Stimulated activated CD4-positive, alpha-beta T cell treated with anti-CD3 and anti-CD28 coated beads, Interleukin-1b, Interleukin-23, amount 100 ng/mL, for 24 hours (primary cell): ENCODE results near the gene RAPGEF5.

Experiments used
- DNase-seq, 4 experiments: peaks; one replicate each; pipeline ENCODE4 v3.0.0-alpha.2; 2020; ENCODE audit warnings: low read depth in 4 of 4, low spot score in 1 of 4

The RAPGEF5 gene

DNA sequence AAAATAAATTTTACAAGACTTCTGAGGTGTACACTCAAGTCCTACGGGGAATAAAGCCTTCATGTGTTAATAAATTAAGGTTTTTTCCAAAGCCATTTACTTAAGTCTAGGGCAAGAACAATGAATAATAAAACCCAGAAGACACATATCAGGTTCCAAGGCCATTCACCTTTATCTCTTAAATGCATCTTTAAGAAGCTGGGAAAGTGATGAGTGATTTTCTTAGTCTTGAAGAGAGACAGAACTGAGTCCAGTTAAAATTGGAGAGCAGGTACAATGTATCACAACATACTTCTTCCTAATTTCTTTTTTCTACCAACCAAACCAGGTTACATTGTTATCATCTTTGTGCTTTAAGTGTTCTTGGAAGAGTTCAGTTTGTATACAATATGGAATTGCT, 189.5 kb downstream of the RAPGEF5 start:
- DNase-seq: no peak

DNA sequence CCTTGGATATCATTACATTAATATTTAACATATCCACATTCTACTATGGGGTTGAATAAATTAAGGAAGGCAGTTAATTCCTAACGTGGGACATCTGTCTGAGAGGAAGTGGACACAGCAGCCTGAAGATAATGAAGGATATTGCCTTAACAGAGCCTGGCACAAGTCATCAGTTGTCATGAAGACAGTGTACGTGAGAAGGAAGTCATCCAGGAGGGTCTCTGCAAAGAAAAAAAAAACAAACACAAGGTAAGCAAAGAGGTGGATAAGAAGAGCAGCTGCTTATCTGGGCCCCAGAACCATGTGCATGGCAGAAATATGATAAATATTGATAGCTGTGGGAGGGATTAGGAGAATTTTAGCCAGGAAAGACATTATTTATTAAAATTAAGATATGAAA, 190.0 kb downstream of the RAPGEF5 start:
- no peak for DNase-seq

DNA sequence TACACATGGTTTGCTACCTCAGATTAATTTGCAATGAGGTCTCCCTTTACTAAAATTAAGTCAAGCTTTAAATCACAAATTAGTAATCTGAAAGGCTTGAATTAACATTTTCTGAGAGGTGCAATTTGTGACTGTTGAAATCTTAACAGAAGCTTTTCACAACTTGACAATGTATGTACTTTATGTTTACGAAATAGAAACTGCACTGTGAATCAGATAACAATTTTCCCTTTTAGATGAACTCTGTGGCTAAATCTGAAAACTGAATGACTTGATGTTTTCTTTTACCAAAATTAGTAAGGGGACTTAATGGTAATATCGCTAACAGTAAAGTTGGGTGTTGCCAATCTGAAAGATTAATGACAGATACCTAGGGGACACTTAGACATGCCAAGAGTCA, 197.6 kb downstream of the RAPGEF5 start:
- DNase-seq: no peak

GRCh38 chr7:22157552-22157951, 199.4 kb downstream of the RAPGEF5 start:
- DNase-seq: no peak

DNA sequence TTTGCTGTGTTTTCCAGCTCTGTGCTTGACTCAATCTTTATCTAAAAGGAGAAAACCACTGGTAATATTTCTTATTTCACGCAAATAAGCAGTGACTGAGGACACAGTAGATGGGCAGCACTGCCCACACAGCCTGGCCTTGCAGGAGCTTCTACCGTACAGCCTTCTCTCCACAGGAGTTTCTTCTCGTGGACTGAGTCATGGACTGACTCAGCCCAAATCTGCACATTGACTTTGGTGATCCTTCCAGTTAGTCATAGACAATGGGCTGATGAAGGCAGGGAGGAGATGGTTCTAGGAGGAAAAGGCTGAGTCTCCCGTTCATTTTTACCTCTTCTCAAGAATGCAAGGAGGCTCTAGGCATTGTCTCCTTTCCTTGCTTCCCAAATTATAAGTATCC, 200.7 kb downstream of the RAPGEF5 start:
- no peak for DNase-seq

DNA sequence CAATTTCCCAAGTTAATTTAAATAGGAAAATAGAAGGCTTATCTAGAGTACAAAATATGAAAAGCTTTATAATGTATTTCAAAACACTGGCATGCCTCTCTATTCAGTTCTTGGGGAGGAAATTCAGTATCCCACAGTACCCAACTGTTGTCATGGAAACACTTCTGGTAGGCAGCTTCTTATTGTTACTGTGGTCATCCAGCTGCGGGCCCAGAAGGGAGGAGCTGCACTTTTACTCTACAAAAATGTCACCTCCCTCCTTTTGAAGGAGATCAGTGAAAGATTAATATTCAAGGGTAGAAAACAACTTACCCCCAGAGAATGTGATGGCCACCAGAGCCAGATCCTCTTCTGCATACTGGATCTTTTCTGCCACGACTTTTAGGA, 202.8 kb downstream of the RAPGEF5 start:
- DNase-seq: no peak

DNA sequence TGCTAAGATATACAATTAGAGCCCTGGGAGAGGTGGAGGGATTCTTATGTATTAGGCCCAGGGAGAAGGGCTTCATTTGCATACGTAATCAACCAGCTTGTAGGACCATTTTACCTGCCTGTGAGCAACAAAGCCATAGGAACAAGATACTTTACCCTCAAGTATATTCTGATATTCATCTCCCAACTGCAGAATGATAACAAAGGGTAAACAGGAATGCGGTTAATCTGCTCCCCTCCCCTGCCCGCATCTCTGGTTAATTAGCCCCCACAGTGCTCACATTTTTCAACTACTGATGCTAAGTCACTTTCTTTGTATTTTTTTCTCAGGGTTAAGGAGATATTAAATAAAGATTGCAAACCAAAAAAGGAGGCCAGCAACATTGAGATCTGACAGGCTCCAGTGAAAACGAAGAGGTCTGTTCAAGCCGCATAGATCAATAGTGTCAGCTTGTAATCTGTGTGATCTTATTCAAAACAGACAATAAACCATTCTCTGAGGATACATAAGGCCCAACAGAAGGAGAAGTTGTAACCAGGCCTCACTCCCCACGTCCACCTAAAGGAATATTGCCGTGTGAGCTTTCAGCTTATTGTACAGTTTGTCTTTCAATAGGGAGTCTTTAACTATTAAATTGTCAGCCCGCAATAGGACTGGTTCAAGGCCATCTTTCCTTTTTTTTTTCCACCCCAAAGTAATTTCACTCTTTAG, 203.4 kb downstream of the RAPGEF5 start:
- DNase-seq: no peak

GRCh38 chr7:22152690-22153089, 204.3 kb downstream of the RAPGEF5 start:
- no peak for DNase-seq

GRCh38 chr7:22151901-22152300, 205.1 kb downstream of the RAPGEF5 start:
- DNase-seq: no peak

GRCh38 chr7:22150221-22150620, 206.7 kb downstream of the RAPGEF5 start:
- no peak for DNase-seq

GRCh38 chr7:22147868-22148267, 209.1 kb downstream of the RAPGEF5 start:
- no peak for DNase-seq

DNA sequence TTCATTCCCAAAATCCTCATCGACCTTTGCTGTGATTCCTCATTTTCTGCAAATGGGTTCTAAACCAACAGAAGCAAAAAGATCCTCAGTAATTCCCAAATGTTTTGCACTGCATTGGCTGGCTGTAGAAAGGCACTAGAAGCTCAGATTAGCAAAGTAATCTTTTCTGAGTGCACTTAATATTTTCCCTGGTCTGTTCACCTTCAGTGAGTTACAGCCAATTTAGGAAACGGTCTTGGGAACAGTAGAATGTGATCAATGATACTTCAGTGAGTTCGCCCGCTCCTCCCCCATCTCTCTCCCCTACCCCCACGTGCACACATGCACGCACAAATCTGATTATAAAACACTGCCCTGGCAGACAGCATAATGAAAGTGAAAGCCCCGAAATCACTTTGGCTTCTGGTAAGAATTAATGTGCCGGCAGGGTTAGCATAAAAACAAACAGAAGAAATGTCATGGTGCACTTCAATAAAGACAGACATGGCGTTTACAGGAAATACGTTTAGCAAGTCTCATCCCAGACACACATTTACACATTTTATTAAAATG, 209.9 kb downstream of the RAPGEF5 start:
- DNase-seq: no peak

DNA sequence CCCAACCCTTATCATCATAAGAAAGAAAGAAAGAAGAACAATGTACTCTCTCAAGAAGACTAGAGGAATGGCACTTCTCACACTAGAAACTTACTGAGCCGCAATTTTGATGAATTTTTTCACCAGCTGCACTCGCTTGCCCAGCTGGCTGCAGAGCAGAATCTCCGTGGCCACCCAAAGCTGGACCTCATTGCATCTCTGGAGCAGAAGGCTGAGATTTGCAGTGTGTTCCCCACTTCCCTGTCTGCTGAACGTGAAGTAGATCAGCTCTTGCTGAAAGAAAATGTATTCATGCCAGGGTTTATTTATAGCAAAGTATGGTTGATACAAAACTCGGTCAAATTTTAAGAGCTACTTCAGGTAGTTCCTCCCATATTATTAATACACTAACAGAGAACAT, 212.0 kb downstream of the RAPGEF5 start:
- no peak for DNase-seq

DNA sequence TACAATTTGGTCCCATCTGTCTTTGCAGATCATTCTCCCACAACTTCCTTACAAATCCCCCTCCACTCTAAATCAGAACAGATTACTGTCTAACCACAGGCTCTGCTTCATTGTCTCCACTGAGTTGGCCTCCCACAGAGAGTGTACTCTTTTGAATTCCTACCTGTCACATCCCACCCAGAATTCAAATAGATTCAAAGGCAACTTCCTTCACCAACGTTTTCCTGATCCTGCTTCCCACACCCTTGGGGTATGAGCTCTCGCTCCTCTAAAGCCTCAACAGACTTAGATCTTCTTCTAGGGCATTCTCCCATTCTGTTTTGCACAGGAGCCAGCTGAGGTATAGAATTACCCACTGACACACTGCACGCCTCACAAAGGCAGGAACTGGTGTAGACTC, 213.5 kb downstream of the RAPGEF5 start:
- no peak for DNase-seq

DNA sequence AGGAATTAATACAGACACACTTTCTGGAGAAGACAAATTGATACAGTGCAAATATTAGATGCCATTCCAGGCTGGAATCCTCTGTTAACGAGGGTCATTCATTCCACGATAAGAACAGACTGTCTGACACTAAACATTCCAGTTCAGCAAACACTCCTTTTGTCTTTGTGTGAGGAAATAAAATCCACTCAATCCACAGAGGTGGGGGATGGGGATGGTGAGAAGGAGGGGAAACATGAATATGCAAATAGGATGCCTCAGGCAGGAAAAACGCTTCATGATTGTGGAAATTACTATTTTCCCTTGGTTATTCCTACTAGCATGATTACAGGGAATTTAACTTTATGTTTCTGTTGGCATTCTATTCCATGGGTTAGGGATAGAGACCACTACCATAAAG, 214.4 kb downstream of the RAPGEF5 start:
- DNase-seq: no peak

DNA sequence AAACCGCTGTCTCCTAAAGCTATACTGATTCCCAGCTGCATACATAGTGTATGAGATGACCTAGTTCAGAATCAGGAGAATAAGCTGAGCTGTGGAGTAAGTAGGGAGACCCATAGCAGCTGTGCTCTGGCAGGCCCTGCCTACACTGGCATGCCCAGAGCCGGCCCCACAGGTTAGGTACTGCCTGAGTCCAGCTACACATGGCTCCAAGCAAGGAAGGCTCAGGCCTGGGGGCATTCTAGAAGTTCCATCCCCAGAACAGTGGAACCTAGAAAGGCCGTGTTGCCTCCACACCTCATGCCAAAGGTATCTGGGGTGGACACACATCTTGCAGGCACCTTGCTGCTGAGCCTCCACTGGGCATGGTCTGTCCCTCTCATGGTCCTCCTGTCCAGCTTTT, 215.6 kb downstream of the RAPGEF5 start:
- DNase-seq: no peak

DNA sequence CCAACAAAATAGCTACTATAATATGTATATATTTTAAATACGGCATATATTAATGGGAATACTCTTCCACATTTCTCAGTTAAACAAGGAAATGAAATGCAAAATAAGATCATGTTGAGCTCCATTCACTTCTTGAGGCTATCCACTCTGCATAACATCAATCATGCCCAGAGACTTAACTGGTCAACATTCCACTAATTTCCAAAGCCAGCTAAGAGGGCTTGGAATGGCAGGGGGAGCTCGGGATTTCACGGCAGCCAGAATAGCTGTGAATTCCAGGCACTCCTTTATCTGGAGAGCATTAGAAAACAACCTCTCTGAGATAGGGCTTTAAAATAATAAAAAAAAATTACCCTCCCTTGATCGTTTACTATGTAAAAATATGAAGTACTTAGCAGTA, 216.4 kb downstream of the RAPGEF5 start:
- DNase-seq: no peak

DNA sequence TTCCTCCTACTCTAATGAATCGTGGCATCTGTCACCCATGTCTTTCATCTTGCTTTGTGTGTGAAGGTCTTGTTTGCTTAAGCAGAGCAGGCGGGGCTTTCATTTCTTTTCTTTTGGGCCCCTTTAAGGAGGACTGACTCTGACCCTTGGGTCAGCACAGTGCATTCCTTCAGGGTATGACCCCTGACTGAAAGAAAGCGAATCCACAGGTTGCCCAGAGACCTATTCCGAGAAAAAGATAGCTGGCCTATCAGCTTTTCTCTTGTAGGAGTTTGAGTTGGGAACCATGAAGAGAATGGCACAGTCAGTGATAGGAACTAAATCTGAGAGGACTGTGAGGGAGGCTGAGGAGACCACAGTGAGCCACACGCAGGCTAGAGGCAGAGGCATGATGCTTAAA, 218.1 kb downstream of the RAPGEF5 start:
- no peak for DNase-seq

GRCh38 chr7:22138106-22138505, 218.8 kb downstream of the RAPGEF5 start:
- no peak for DNase-seq

DNA sequence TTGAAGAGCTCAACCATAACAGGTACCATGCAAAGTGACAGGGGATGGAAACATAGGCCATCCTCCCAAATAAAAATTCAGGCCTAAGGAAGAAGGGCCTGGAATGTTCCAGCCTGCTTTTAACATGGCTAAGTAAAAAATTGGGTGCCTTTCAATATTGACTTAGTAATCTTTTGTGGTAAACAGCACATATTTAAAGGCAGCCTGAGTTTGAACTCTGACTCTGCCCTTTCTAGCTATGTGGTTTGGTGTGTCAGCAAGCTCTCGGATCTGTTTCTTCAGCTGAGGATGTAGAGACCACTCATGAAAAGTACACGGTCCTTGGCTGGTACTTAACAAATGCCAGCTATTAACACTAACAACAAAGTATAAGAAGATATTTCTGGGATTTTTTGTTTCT, 219.5 kb downstream of the RAPGEF5 start:
- DNase-seq: no peak

- DNase-seq: no peak
These were observed 219.9 kb downstream of the RAPGEF5 start for GRCh38 chr7:22137026-22137425.

DNA sequence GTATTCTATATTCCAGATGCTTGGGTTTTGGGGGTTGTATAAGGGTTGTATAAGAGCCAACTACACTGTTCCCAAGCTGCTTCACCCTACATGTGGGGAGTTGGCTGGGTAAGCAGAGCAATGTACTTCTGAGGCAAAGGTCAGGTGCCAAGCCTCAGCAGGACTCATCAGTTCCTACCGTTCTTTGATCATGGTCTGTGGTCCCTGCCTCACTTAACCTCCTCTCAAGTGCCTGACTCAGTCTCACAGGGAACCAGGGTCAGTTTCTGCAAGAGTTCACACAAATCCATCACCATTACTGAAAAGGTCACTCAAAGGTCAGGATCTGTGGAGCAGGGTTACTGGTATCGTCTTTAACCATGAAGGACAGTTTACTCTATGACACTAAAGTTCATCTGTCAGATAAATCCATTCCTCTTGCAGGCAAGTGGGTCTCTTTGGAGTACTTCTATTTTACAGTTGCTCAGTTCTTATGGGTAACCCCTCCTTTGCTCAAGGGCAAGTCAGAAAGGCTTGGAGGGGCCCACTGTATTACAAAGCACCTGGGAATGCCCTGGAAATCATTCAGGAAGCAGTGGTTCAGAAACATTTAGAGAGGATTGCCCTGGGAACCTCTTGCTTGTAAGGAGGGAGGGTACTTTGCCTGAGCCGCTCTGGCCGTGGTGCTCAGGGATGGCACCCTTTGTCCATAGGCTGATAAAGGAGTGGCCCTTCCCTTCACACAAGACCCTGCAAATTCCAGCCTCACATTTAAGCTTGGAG, 227.0 kb downstream of the RAPGEF5 start:
- no peak for DNase-seq

DNA sequence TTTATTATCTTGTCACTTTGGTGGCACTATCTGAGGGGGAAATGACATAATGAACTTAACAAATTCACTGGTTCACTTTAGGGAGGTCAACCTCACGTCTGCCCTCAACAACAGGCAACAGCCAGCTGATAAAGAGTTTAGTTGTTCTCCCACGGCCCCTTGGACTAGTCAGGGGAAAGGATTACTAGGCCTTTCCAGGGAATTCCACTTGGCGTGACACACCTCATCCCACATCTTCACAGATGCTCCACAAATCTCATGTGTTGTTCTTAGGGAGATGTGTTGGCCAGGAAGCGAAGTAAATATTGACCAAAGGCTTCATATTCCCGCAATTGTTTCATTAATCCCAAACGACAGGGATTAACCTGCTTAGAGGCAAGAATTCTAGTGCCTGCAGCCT, 227.8 kb downstream of the RAPGEF5 start:
- DNase-seq: no peak
